BLaER1 treated with 17β-estradiol and CSF1 and Interleukin-3, amounts not matched to agents 10 nM and 100 nM (cell line): Measurements from ENCODE around the gene ZNF691.
"Not testable (repeated sequence)": the region's sequence is repeated elsewhere in the genome, so short reads cannot be mapped to it uniquely, and the experiment has no call there.

Experiments used
- H3K27ac ChIP-seq, 11 experiments: shearing (Covaris generic); formaldehyde crosslinking; 2 replicates each; pipeline ENCODE4 v1.8.1; 2022
- H3K27me3 ChIP-seq, 11 experiments: shearing (Covaris generic); formaldehyde crosslinking; 2 replicates each; pipeline ENCODE4 v1.8.1; 2022
- H3K36me3 ChIP-seq, 11 experiments: shearing (Covaris generic); formaldehyde crosslinking; 2 replicates each; pipeline ENCODE4 v1.8.1; 2022
- H3K4me1 ChIP-seq, 10 experiments: shearing (Covaris generic); formaldehyde crosslinking; 2 replicates each; pipeline ENCODE4 v1.8.1; 2022
- H3K4me2 ChIP-seq, 11 experiments: shearing (Covaris generic); formaldehyde crosslinking; 2 replicates each; pipeline ENCODE4 v1.8.1; 2022
- H3K4me3 ChIP-seq, 10 experiments: shearing (Covaris generic); formaldehyde crosslinking; 2 replicates each; pipeline ENCODE4 v1.8.1; 2022
- H3K9ac ChIP-seq, 11 experiments: shearing (Covaris generic); formaldehyde crosslinking; 2 replicates each; pipeline ENCODE4 v1.8.1; 2022
- H3K9me3 ChIP-seq, 11 experiments: shearing (Covaris generic); formaldehyde crosslinking; replicated peaks in 1 of 11; 2 replicates each; pipeline ENCODE4 v1.8.1; 2022
- H4K20me1 ChIP-seq, 11 experiments: shearing (Covaris generic); formaldehyde crosslinking; 2 replicates each; pipeline ENCODE4 v1.8.1; 2022
- Cebpa-rat ChIP-seq, 11 experiments: shearing (Covaris generic); IDR thresholded peaks; 2 replicates each; pipeline ENCODE4 v1.8.1; 2022

ZNF691 gene

GRCh38 chr1:42880384-42880783 is 34.0 kb downstream of the ZNF691 start:
- Histone ChIP-seq H3K9me3 (peaks cover 18 to 26% (median 21%) of the 10 kb centered on the region in 11 experiments), H3K4me1 (no peaks in the 10 kb centered on the region), H4K20me1 (no peaks in the 10 kb centered on the region), H3K9ac (no peak overlapping the region), H3K36me3 (peaks cover 0 to 7% (median 0%) of the 10 kb centered on the region in 11 experiments; a peak in 1 of 22 replicates), H3K4me2 (no peak overlapping the region), H3K27ac (no peak overlapping the region), H3K4me3 (peak overlapping the region in 1 of 10 experiments; percentile 4; a peak in 1 of 20 replicates), H3K27me3 (no peaks in the 10 kb centered on the region)
- TF ChIP-seq Cebpa-rat (IDR thresholded peaks at IDR 0.05) = no peak

GRCh38 chr1:42886046-42886739 is 39.8 kb downstream of the ZNF691 start:
- H3K4me1 ChIP-seq = no peaks in the 10 kb centered on the region
- H4K20me1 ChIP-seq = no peaks in the 10 kb centered on the region
- H3K9me3 ChIP-seq = peaks cover 0 to 5% (median 1%) of the 10 kb centered on the region in 11 experiments; a peak in 20 of 22 replicates
- H3K4me2 ChIP-seq = no peak overlapping the region
- H3K27ac ChIP-seq = no peak overlapping the region
- no peak for TF ChIP-seq Cebpa-rat (IDR thresholded peaks at IDR 0.05)
- H3K36me3 ChIP-seq = no peaks in the 10 kb centered on the region
- no peak overlapping the region for H3K4me3 ChIP-seq
- H3K27me3 ChIP-seq = no peaks in the 10 kb centered on the region
- H3K9ac ChIP-seq = no peak overlapping the region

- TF ChIP-seq Cebpa-rat (IDR thresholded peaks at IDR 0.05) = no peak
- Histone ChIP-seq H3K9ac (no peak overlapping the region), H3K9me3 (peaks cover 0 to 4% (median 0%) of the 10 kb centered on the region in 11 experiments; a peak in 1 of 22 replicates), H3K36me3 (no peaks in the 10 kb centered on the region), H3K27me3 (no peaks in the 10 kb centered on the region), H3K4me1 (no peaks in the 10 kb centered on the region), H3K4me2 (no peak overlapping the region), H3K4me3 (no peak overlapping the region), H4K20me1 (no peaks in the 10 kb centered on the region), H3K27ac (no peak overlapping the region)
These were observed 40.4 kb downstream of the ZNF691 start for GRCh38 chr1:42886800-42887199.

- TF ChIP-seq Cebpa-rat (IDR thresholded peaks at IDR 0.05) = no peak
- H3K4me1 ChIP-seq = no peaks in the 10 kb centered on the region
- no peaks in the 10 kb centered on the region for H3K27me3 ChIP-seq
- H3K9me3 ChIP-seq = peaks cover 0 to 4% (median 0%) of the 10 kb centered on the region in 11 experiments; a peak in 1 of 22 replicates
- no peaks in the 10 kb centered on the region for H4K20me1 ChIP-seq
- H3K4me3 ChIP-seq = no peak overlapping the region
- H3K9ac ChIP-seq = no peak overlapping the region
- no peaks in the 10 kb centered on the region for H3K36me3 ChIP-seq
- H3K27ac ChIP-seq = no peak overlapping the region
- H3K4me2 ChIP-seq = no peak overlapping the region
These were observed 41.0 kb downstream of the ZNF691 start for GRCh38 chr1:42887366-42887765.

- Histone ChIP-seq H3K4me3 (no peak overlapping the region), H3K4me2 (no peak overlapping the region)
These were observed 41.7 kb downstream of the ZNF691 start for GRCh38 chr1:42888013-42888633.

GRCh38 chr1:42889264-42889663 is 42.9 kb downstream of the ZNF691 start:
- no peak overlapping the region for H3K4me3 ChIP-seq
- H4K20me1 ChIP-seq = no peaks in the 10 kb centered on the region
- peaks cover 0 to 4% (median 0%) of the 10 kb centered on the region in 11 experiments; a peak in 1 of 22 replicates for H3K9me3 ChIP-seq
- H3K27me3 ChIP-seq = no peaks in the 10 kb centered on the region
- no peaks in the 10 kb centered on the region for H3K36me3 ChIP-seq
- no peak overlapping the region for H3K27ac ChIP-seq
- no peak overlapping the region for H3K4me2 ChIP-seq
- no peaks in the 10 kb centered on the region for H3K4me1 ChIP-seq
- no peak for TF ChIP-seq Cebpa-rat (IDR thresholded peaks at IDR 0.05)
- no peak overlapping the region for H3K9ac ChIP-seq

More at GRCh38 chr1:42888013-42888633, 41.7 kb downstream of the ZNF691 start:
- Histone ChIP-seq H3K36me3 (no peaks in the 10 kb centered on the region), H3K27me3 (no peaks in the 10 kb centered on the region), H4K20me1 (no peaks in the 10 kb centered on the region), H3K9me3 (peaks cover 0 to 4% (median 0%) of the 10 kb centered on the region in 11 experiments; a peak in 1 of 22 replicates), H3K4me1 (no peaks in the 10 kb centered on the region), H3K9ac (no peak overlapping the region), H3K27ac (no peak overlapping the region)
- no peak for TF ChIP-seq Cebpa-rat (IDR thresholded peaks at IDR 0.05)

- no peak overlapping the region for H3K9ac ChIP-seq
- no peaks in the 10 kb centered on the region for H4K20me1 ChIP-seq
These were observed 45.2 kb downstream of the ZNF691 start for GRCh38 chr1:42891465-42892138.

GRCh38 chr1:42899960-42900359 is 53.5 kb downstream of the ZNF691 start:
- not testable (repeated sequence) for H4K20me1 ChIP-seq, H3K9ac ChIP-seq, H3K4me3 ChIP-seq, H3K4me1 ChIP-seq, H3K27ac ChIP-seq, H3K36me3 ChIP-seq, H3K27me3 ChIP-seq, H3K4me2 ChIP-seq
- peaks cover 21 to 34% (median 25%) of the 10 kb centered on the region in 11 experiments; a peak in 21 of 22 replicates for H3K9me3 ChIP-seq

More at GRCh38 chr1:42891465-42892138, 45.2 kb downstream of the ZNF691 start:
- Histone ChIP-seq H3K36me3 (no peaks in the 10 kb centered on the region), H3K27ac (no peak overlapping the region), H3K9me3 (peaks cover 0 to 11% (median 0%) of the 10 kb centered on the region in 11 experiments; a peak in 3 of 22 replicates), H3K27me3 (no peaks in the 10 kb centered on the region), H3K4me3 (no peak overlapping the region), H3K4me1 (no peaks in the 10 kb centered on the region), H3K4me2 (no peak overlapping the region)
- no peak for TF ChIP-seq Cebpa-rat (IDR thresholded peaks at IDR 0.05)
